ENCODE measurements around the gene SLC8A2.

SLC8A2 gene, protein sequence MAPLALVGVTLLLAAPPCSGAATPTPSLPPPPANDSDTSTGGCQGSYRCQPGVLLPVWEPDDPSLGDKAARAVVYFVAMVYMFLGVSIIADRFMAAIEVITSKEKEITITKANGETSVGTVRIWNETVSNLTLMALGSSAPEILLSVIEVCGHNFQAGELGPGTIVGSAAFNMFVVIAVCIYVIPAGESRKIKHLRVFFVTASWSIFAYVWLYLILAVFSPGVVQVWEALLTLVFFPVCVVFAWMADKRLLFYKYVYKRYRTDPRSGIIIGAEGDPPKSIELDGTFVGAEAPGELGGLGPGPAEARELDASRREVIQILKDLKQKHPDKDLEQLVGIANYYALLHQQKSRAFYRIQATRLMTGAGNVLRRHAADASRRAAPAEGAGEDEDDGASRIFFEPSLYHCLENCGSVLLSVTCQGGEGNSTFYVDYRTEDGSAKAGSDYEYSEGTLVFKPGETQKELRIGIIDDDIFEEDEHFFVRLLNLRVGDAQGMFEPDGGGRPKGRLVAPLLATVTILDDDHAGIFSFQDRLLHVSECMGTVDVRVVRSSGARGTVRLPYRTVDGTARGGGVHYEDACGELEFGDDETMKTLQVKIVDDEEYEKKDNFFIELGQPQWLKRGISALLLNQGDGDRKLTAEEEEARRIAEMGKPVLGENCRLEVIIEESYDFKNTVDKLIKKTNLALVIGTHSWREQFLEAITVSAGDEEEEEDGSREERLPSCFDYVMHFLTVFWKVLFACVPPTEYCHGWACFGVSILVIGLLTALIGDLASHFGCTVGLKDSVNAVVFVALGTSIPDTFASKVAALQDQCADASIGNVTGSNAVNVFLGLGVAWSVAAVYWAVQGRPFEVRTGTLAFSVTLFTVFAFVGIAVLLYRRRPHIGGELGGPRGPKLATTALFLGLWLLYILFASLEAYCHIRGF

DNA sequence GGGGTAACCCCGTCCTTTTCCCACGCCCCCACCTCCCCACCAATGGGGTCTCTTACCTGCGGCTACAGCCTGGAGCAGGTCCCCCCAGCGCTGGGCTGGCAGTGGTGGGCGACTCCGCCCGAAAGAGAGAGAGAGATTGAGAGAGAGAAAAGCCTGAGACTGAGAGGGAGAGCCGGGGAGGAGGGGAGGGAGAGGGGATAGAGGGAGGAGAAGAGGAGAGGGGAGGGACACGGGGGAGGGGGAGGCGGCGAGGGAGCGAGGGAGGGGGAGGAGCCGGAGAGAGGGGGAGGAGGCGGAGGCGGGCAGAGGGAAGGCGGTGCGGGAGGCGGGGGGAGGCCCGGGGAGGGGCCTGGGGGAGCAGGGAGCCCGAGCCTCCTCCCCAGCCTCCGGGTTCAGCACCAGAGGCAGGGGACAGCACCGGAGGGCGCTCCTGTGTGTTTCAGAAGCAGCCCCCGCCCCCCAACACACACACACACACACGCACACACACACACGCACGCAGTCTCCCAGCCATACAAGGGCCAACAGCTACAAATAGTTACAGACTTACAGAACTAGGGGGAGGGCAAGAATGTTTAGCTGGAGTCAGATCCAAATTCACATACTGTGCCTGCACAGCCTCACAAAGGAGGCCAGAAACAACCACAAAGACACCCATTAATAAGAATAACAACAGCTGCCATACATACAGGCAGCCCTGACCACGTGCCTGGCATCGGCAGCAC is at the start of gene SLC8A2:
Gene SLC8A2, minus strand, starts transcription at position 161 of the 725 bp plus-strand sequence. CDS start 5,490 bp downstream, outside the sequence.
- peak; percentile 83 for DNase-seq
- in situ Hi-C loops (cut with MboI; ENCODE audit: low pct_unique_long_range_greater_than_20kb, low sequenced_read_pairs) = no loop called here

DNA sequence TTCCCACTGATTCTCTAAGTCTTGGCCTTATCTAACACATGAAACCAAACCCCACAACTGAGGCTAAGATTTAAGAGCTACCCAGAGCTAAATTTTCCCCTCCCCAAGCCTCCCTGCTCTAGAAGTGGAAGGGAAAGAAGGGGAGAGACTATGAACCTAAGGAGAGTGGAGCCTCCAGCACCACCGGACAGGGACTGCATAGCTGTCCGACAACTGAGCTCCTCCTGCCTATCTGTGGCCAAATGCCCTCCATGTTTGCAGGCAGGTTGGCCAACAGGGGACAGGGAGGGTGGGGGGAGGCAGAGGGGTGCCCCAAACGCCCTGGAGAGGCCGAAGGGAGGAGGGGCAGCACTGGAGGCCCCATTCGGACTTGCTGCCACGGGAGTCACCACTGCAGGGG is 49.1 kb upstream of the SLC8A2 start:
- no peak for DNase-seq
- in situ Hi-C loops (cut with MboI; ENCODE audit: low pct_unique_long_range_greater_than_20kb, low sequenced_read_pairs) = no loop called here

DNA sequence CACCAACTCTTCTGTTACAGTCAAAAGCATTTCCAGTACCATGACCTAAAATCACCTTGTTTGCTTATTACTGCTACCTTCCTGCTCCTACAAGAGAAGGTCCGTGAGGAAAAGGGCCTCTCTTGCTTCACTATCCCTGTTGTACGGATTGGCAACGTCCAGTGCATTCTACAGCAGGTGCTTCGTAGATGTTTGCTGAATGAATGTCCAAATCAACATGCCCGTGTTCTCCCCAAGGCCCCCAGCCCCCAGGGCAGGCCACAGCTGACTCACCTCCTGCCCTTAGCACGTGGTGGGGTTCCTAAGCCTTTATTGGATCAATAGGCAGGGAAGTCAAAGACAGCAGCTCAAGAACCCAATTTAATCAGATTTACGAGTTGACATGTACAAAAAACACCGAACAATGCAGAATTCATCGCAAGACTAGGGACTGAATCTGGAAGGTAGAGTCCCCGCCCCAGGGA is 48.7 kb upstream of the SLC8A2 start:
- in situ Hi-C loops (cut with MboI; ENCODE audit: low pct_unique_long_range_greater_than_20kb, low sequenced_read_pairs) = no loop called here
- no peak for DNase-seq

DNA sequence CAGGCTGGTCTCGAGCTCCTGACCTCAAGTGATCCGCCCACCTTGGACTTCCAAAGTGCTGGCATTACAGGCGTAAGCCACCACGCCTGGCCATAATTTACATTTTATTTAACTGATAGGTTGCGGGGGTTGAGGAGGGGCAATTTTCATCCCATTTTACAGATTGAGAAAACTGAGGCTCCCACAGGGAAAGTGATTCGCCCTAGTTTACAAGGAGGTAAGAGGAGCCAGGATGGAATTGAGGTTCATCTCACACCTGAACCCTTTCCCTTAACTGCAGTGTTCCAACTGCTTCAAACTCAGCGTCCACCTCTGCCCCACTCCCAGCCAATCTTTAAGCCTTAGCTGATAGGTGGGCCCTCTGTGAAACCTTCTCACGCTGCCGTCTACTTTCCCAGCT is 47.2 kb upstream of the SLC8A2 start:
- in situ Hi-C loops (cut with MboI; ENCODE audit: low pct_unique_long_range_greater_than_20kb, low sequenced_read_pairs) = no loop called here
- DNase-seq = no peak

DNA sequence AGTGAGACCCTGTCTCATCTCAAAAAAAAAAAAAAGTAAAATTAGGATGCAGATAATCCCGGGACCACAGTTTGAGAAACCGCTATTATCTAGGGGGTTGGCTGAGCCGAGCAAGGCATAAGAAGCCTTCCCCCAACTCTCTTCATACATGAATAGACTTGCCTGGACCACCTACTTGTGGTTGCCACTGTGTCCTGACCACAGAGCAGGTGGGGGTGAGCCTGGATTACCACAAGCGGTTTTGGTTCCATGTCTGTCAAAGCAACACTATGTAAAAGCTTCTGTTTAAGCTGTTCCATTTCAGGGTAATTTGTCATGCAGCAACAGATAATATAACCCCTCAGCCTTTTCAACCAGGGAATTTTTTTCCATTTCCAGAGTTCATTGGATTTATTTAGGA is 46.4 kb upstream of the SLC8A2 start:
- peak; percentile 94 for DNase-seq
- in situ Hi-C loops (cut with MboI; ENCODE audit: low pct_unique_long_range_greater_than_20kb, low sequenced_read_pairs) = no loop called here

DNA sequence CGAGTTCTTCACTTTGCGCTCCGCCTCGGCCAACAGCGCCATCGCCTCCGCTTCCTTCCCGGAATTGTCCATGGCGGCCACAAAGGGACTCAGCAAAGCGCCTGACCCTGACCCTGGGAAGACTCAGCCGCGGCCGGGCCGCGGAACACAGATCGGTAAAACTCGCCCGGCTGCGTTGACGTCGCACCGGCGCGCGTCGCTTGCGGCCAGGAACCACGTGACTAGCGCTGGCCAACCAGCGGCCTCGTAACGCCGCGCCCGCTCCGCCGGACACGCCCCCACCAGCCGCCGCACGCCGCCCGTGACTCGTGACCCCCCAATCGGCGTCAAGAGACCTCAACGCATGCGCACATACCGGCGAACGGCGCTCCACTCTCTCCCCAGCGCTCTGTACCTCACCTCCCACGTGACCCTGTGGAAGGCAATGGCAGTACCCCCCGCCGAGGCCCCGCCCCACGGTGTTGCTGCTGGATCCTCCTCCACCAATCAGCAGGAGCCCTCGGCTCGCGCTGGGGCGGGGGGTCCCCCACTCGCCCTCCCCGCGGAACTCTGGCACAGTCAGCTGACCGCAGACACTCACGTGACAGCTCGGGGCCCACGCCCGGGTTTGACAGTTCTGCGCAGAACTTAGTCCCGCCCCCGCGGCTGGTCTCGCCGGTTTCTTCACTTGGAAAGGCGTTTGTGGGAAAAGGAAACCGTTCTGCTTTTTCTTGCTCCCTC is 43.3 kb upstream of the SLC8A2 start, which contains the start of gene NAPA:
Gene NAPA, minus strand, starts transcription at position 195 of the 720 bp plus-strand sequence. Its CDS starts 123 bp downstream, at position 72.
- in situ Hi-C loops (cut with MboI; ENCODE audit: low pct_unique_long_range_greater_than_20kb, low sequenced_read_pairs) = no loop called here
- peak; percentile 100 for DNase-seq

DNA sequence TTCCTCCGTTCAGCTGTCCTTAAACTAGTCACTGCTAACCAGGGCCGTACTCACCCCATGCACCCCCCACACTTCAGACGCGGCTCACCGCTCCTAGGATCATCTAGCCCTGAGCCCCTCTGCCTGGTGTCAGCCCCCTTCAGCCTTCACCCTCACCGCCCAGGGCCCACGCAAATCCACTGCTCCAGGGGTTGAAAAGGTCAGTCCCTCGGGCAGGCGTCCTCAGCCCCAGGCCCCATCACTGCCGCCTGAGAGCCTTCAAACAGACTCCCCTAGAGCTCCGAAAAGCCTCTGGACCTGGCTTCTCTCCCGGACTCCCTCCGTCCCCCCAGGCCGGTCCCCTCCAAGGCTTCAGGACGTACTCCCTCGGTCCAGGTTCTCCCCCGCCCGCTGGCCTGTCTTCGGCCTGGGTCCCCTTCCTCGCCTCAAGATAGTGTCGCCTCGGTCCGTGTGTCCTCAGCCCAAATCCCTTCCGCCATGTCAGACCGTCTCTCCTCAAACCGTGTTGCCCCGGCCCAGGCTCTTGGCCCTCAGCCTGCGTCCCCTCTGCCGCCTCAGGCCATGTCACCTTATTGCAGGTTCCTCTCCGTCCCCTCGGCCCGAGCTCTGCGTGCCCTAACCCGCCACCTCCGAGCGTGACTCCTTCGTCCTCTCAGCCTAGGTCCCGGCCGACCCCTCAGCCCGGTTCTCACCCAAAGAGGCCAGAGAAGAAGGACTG is 42.6 kb upstream of the SLC8A2 start:
- in situ Hi-C loops (cut with MboI; ENCODE audit: low pct_unique_long_range_greater_than_20kb, low sequenced_read_pairs) = no loop called here
- DNase-seq = no peak

DNA sequence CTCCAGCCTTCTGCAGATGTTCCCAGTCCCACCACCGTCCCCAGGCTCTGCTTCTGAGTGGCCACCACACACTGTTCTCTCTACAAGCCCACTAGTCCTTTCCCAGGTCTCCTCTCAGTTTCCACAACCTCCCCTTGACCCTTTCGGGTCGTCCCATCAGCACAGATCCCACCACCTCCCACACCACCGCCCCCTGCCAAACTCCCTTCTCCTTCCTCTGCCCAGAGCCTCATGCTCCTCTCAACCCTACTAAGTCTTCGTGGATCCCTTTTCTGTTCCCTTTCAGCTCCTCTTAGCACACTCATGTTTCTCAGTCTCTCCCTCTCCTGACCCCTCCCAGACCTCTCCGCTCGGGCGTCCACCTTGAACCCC is 41.2 kb upstream of the SLC8A2 start:
- DNase-seq = no peak
- in situ Hi-C loops (cut with MboI; ENCODE audit: low pct_unique_long_range_greater_than_20kb, low sequenced_read_pairs) = no loop called here

DNA sequence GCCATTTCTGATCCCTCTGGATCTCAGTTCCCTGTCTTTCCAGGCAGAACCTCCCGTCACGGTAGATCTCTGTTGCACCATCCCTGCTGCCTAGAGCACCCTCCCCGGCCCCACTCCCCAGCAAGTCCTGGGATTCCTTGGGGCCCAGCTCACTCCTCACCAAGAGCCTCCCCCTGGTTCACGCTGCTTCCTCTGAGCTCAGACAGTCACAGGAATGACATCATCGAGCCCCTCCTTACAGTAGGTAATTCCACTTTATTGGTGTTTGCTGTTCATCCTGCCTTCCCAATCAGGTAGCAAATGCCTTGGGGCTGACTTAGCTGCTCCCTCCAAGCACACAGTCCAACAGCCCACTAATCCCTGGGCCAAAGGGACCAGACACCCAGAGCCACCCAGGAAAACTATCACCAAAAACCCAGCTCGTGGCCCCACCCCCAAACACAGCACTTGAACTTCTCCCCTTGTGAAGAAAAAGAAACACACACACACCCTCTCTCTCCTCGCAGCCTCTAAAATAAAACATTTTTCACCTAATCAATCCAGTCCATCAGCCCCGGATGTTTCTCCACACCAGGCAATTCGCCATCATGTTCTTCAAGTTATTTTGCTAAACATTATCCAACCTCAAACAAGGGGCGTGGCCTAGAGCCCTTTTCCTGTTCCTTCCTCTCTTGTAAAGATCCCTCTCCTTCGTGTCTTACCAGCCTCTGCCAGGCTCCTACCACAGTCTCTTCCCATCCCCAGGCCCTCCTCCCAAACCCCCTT is 40.7 kb upstream of the SLC8A2 start:
- in situ Hi-C loops (cut with MboI; ENCODE audit: low pct_unique_long_range_greater_than_20kb, low sequenced_read_pairs) = no loop called here
- no peak for DNase-seq

DNA sequence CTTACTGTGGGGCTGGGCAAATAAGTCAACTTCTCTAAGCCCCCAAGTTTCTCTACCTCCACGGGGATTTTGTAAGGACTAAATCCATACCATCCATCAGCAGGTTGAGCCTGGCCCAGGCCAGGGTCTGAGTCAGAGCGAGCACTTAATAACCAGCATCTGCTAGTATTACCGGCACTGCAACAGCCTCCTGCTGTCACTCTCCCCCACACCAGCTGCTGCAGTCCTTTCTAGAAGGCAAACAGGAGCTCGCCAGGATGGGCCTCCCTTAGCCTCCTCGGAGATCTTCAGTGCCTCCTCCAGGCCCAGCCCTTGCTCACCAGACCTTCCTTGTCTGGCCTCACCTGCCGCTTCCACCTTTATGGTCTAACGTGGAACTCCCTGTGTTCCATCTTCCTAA is 40.0 kb upstream of the SLC8A2 start:
- in situ Hi-C loops (cut with MboI; ENCODE audit: low pct_unique_long_range_greater_than_20kb, low sequenced_read_pairs) = no loop called here
- no peak for DNase-seq

DNA sequence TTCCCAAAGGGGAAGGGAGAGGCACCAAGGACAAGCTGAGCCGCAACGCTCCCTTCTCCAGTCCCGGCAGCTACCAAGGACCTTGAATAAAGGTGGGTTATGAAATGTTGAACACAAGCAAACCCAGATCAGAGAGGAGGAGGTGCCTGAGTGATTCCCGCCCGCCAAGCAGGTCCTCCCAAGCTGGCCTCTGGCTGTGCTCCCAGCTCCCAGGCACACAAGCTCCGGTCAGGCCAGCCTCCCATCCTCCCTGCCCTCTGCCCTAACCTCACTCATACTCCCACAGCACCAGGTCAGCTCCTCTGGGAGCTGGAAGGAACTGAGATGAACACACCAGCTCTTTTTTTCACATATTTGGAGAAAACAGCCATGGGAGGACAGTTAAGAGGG is 39.4 kb upstream of the SLC8A2 start:
- no peak for DNase-seq
- in situ Hi-C loops (cut with MboI; ENCODE audit: low pct_unique_long_range_greater_than_20kb, low sequenced_read_pairs) = no loop called here

DNA sequence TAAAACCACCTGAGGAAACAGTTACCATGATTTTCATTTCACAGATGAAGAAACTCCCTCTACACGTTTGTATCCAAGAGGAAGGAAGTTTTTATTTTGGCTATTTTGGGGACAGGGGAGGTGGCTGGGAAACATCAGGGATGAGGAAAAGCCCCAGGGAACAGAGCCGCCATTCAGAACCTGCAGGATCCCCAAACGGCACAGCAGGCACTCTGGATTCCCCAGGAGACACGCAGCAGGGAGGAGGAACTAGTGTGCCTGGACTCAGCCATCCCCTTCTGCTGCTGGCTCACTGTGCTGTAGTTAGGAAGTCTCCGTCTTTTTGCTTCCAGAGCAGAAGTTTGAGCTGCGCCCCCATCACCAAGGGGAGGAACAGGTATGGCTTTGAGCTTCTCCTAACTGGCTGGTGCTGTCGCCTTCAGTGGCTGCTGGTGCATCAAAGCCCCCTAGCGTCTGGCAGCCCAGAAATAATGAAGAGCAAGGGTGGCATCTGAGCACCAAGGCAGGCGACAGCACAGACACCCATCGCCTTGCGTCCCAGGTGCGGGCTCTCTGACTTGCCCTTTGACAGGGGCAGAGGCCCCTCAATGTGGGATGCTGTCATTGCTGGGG is 38.9 kb upstream of the SLC8A2 start:
- in situ Hi-C loops (cut with MboI; ENCODE audit: low pct_unique_long_range_greater_than_20kb, low sequenced_read_pairs) = no loop called here
- DNase-seq = no peak

DNA sequence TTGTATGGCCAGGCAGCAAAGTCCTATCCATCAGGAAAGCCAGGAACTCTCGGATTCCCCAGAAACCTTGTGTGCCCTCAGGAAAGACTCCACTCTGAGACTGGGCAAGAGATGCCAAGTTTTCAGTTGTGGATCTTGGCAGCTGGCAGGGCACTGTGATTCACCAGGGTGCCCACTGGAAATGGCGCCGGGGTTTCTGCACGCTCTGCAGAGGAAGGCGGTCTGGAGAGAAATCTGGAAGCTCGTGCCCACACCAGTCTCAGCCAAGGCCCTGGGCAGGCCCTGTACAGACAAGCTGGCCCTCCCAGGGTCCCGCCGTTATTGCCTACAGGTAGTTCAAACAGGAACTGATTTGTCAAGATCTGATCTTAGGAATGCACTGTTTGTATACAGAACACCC is 38.3 kb upstream of the SLC8A2 start:
- in situ Hi-C loops (cut with MboI; ENCODE audit: low pct_unique_long_range_greater_than_20kb, low sequenced_read_pairs) = no loop called here
- DNase-seq = no peak

DNA sequence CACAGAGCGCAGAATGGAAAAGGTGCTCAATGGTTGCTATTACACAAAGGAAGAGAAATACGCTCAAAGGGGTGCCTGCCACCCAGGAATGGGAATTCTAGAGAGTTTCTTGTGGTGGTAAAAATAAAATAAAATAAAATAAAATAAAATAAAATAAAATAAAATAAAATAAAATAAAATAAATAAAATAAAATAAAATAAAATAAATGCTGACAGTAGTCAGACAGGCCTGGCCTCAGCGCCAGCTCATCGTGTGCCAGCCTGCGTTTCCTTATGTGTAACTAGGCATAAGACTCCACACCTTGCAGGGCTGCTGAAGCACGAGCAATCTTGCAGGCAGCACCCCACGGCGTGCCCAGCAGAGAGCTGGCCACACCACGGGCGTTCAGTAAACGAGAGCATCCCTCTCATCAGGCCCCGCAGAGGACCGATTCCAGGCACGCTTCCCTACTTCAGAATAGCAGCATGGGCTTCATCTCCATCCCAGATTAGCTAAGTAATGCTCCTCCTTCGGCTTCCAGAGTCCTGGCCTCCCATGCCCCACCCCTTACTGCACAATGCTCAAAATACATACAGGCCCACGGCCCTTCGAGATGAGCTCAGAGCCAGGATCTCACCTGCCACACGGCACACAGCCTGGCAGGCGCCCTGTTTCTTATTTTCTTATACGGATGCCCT is 37.6 kb upstream of the SLC8A2 start:
- no peak for DNase-seq
- in situ Hi-C loops (cut with MboI; ENCODE audit: low pct_unique_long_range_greater_than_20kb, low sequenced_read_pairs) = no loop called here

DNA sequence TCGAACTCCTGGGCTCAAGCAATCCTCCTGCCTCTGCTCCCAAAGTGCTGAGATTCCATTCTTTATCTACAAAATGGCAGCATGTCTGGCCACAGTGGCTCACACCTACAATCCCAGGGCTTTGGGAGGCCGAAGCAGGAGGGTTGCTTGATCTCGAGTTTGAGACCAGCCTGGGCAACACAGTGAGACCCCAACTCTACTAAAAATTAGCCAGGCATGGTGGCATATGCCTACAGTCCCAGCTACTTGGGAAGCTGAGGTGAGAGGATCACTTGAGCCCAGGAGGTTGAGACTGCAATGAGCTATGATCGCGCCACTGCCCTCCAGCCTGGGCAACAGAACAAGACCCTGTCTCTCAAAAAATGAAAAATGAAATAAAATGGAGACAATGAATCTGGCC is 37.0 kb upstream of the SLC8A2 start:
- DNase-seq = no peak
- in situ Hi-C loops (cut with MboI; ENCODE audit: low pct_unique_long_range_greater_than_20kb, low sequenced_read_pairs) = no loop called here

DNA sequence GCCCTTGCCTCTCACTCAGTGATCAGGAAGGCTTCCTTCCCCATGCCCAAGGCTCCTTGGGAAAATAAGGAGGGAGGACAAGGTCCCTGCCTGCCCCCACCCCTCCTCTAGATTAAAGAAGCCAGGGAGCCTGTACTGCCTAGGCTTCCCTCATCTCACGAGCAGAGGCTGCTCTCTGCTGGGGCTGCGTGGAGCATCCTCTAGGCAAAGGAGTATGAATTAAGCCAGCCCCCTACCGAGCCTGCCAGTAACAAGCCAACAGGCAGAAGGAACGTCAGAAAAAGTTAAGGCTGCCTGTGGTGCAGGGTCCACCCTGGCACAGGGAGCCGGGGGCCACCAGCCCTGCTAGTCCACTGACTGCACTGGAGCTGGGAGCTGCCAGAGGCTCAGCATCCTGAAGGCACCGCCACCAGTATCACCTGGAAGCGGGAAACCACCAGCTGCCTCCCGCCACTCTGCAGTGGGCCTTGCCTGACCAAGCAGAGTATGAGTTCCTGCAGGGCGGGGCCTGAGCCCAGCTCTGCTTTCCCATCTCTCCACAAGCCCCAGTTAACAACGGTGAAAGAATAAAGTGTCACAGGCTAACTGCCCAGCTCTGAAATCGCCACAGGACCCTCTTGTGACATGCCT is 36.3 kb upstream of the SLC8A2 start:
- DNase-seq = no peak
- in situ Hi-C loops (cut with MboI; ENCODE audit: low pct_unique_long_range_greater_than_20kb, low sequenced_read_pairs) = no loop called here

Measured in KBM-7 (cell line).